Stimulated activated naive CD8-positive, alpha-beta T cell treated with anti-CD3 and anti-CD28 coated beads, Interleukin-15, Interleukin-2, amounts not matched to agents 100 U/mL and 50 U/mL, for 24 hours (primary cell): ENCODE data around the gene TAGLN2.
"Not testable (repeated sequence)": the region's sequence is repeated elsewhere in the genome, so short reads cannot be mapped to it uniquely, and the experiment has no call there.

ENCODE experiments used
- ATAC-seq: fragments of 150-1000 bp; cut with Tn5 transposase; one replicate; pipeline ENCODE4 v1.10.0; 2021
- DNase-seq: peaks from one replicate; pipeline ENCODE4 v3.0.0; 2021

The TAGLN2 gene

DNA sequence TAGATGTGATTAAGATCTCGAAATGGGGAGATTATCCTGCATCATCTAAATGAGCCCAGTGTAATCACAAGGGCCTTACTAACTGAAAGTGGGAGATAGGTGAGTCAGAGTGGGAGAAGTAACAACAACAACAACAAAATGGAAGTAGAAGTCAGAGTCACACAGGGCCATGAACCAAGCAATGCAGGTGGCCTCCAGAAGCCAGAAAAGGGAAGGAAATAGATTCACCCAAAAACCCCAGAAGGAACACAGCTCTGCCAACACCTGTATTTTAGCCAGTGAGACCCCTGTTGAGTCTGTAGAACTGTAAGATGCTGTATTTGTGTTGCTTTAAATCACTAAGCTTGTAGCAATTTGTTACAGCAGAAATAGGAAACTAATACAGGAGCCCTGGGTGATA lies 4.1 kb downstream of the TAGLN2 start:
- ATAC-seq (no peak), DNase-seq (no peak)

GRCh38 chr1:159920651-159921050 lies 4.7 kb downstream of the TAGLN2 start:
- DNase-seq: no peak
- ATAC-seq: no peak

- ATAC-seq: no peak
- no peak for DNase-seq
Observed at GRCh38 chr1:159920202-159920601, 5.1 kb downstream of the TAGLN2 start.

DNA sequence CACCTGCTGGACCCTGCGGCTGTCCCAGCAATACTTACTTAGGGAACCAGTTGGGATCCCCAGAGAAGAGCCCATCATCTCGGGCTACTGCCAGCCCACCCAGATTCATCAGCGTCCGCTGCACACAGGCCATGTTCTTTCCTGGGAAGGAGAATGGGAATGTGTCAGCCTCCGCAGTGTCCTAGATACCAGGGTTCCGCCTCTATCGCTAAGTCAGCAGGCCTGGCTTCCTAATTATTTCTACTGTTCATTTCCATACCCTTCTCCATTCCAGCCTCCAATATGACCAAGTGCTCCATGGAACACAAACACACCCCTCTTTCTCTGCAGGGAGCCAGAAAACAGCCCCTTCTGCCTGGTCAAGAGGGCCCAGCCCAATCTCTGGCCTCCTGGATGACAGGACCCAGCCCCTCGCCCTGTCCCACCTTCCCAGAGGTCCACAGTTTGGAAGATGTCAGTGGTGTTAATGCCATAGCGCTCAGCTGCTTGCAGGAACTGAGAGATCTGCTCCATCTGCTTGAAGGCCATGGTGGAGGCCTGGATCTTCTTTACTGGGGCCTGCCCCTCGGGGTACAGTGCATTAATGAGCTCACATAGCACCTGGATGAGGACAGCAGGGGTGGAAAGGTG lies 6.0 kb downstream of the TAGLN2 start:
- no peak for DNase-seq
- no peak for ATAC-seq

GRCh38 chr1:159918352-159919200 lies 6.7 kb downstream of the TAGLN2 start:
- DNase-seq (no peak), ATAC-seq (no peak)

DNA sequence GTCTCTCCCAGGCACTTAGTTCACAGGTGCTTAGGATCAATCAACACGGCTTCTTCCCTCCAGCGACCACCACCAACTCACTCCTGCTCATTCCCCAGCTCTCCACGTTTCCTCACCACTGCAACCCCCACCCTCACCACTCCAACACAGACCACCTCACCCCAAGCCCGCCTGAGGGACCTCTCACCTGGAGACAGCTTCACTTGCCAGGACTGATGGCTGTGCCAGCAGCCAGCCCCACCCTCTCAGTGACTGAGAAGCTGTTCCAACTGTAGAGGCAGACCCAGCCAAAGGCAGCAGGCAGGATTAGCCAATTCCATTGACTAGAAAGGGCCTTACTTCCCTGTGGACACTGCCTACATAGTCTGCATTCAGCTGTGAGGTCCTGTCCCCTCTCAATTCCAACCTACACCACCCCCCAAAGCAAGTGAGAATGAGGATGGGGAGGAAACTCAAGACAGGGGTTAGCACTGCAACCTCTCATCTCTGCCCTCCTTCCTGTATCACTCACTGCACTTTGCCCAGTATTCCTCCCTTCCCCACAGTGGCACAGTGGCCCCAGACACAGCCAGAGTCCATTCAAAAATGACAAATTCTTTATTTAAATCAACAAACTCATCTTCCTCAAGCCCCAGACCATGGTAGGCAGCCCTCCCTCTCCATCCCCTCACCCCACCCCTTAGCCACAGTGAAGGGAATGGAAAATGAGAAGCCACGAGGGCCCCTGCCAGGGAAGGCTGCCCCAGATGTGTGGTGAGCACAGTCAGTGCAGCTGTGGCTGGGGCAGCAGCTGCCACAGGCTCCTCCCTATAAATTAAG lies 7.6 kb downstream of the TAGLN2 start:
- DNase-seq: no peak
- peak; percentile 7 for ATAC-seq

DNA sequence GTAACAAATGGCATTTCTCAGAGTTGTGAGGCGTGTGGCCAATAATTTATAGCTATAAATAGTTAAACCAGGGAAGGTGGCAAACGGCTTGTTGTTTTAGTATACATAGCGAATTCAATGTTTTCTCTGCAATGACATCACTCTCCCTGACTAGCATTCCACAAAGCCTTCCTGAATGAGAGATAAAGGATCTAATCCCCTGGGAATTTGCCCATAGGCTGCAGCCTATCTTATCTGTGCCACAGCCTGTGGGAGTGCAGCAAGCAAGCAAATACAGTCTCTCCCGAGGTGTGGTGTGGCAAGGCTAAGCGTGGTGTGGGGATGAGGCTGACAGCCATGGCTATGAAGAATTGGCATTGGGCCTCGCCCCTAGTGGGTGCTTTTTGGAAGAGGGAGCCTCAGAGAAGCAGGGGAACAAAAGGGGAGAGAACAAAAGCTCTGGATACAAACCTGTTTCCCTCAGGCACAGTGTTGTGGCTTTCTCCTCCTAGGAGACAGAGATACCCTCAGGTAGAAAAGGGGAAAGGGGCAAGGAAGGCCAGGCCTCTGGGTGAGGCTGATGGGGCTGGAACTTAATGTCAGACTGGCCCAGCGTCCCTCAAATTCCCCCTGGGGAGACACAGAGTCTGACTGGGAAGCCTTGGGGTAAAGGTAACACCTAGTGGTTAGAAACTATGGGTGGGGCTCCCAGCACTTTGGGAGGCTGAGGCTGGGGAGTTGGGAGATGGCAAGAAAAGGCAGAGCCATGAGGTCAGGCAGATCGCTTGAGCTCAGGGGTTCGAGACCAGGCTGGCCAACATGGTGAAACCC lies 8.9 kb downstream of the TAGLN2 start:
- DNase-seq: no peak
- no peak for ATAC-seq

- no peak for DNase-seq
- no peak for ATAC-seq
Observed at GRCh38 chr1:159915571-159916241, 9.6 kb downstream of the TAGLN2 start.

DNA sequence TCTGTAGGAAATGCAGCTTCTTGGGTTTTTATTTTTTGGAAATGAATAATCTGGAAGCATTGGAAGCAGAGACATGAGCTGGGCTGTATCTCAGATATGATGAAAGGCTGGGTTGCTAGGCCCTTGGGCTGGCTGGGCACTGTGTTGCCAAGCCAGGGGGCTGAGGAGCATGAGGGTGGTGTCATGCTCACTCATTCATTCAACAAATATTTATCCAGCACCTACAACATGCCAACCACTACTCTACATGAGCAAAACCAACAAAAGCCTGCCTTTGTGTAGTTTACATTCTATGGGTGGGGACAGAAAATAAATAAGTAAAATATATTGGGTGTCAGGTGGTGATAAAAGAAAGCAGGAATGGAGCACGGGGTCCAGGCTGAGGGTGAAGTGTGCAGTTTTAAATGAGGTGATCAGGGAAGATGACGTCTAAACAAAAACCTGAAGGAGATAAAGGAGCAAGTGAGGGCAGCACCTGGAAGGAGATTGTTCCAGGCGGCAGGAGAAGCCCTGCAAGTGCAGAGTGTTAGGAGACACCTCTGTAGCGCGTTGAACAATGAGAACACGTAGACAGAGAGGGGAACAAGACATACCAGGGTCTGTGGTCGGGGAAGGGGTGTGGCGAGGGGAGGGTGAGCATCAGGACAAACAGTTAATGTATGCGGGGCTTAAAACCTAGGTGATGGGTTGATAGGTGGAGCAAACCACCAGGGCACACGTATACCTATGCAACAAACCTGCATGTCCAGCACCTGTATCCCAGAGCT lies 10.9 kb downstream of the TAGLN2 start:
- DNase-seq: no peak
- ATAC-seq: no peak

DNA sequence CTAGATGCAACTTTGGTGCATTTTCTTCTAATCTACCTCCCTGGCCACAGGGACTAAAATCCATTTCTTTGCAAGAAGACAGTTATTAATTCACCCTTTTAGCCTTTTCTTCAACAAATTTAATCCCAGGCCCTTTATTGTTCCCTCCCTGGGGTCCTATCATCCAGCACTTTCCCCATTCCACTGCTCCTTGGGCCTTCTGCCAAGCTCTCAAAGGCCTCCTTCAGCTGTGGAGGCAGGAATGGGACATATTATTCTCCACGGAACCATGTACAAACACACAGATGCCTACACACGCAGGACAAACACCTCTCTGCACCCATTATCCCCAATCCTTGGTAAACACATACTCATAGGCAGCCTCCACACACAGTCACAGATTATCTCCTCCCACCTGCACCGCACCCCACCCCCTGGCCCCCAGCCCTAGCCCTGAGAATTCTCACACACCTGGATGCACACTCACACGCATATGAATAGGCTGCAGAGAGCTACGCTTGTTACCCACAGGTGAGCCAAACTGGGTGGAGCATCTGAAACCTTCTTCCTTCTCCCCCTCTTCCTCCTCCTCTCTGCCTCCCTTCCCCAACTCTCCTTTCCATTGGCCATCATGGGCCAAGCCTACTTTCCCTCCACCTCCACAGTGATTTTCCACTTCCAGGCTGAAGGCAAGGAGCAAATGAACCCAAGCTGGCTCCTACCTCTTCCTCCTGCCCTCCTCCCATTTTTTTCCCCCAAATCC lies 11.7 kb downstream of the TAGLN2 start:
- no peak for ATAC-seq
- DNase-seq: no peak

- DNase-seq: peak; percentile 42
- peak; percentile 38 for ATAC-seq
Observed at GRCh38 chr1:159911326-159912070, 13.8 kb downstream of the TAGLN2 start.

GRCh38 chr1:159908031-159908940 lies 17.0 kb downstream of the TAGLN2 start:
- DNase-seq (no peak), ATAC-seq (no peak)

- no peak for ATAC-seq
- no peak for DNase-seq
Observed at GRCh38 chr1:159906960-159907359, 18.3 kb downstream of the TAGLN2 start.

DNA sequence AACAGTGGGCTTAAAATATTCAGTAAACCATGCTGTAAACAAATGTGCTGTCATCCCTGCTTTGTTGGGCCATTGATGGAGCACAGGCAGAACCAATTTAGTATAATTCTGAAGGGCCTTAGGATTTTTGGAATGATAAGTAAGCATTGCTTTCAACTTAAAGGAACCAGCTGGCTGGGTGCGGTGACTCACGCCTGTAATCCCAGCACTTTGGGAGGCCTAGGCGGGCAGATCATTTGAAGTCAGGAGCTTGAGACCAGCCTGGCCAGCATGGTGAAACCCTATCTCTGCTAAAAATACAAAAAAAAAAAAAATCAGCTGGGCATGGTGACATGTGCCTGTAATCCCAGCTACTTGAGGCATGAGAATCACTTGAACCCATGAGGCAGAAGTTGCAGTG lies 21.3 kb downstream of the TAGLN2 start:
- ATAC-seq, DNase-seq: not testable (repeated sequence)

DNA sequence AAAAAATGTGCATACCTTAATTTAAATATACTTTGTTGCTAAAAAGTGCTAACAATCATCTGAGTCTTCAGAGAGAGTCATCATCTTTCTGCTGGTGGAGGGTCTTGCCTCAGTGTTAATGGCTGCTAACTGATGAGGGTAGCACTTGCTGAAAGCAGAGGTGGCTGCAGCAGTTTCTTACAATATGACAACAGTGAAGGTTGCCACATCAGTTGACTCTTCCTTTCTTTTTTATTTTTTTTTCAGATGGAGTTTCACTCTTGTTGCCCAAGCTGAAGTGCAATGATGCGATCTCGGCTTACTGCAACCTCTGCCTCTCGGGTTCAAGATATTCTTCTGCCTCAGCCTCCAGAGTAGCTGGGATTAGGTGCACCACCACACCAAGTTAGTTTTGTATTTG lies 22.8 kb downstream of the TAGLN2 start:
- no peak for DNase-seq
- no peak for ATAC-seq

DNA sequence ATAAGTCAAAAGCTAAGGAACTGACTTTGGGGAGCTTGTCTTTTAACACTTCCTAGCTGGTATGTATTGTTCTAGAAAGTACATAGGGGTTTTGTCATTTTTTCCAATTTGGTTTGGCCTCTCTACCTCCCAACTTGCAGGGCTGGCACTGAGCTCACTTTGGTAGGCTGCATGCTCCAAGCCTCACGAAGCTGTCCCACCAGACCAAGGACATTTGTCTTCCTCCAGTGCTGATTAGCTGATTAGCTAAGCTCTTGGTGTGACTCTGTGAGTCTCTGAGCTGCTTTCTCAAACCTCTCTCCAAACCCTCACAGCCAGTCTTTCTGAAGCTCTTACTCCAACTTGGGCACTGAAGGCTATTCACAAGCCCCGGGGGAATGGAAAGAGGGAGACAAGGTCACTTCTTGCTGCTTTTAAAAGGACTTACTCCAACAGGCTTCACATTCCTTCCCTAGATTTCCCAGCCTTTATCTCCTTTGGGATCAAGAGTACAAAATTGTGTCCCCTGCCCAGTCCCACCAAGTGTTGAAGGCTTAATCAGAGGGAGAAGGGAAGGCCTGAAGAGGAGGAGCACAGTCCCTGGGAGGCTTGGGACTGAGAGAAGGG lies 24.4 kb downstream of the TAGLN2 start:
- DNase-seq (no peak), ATAC-seq (no peak)

DNA sequence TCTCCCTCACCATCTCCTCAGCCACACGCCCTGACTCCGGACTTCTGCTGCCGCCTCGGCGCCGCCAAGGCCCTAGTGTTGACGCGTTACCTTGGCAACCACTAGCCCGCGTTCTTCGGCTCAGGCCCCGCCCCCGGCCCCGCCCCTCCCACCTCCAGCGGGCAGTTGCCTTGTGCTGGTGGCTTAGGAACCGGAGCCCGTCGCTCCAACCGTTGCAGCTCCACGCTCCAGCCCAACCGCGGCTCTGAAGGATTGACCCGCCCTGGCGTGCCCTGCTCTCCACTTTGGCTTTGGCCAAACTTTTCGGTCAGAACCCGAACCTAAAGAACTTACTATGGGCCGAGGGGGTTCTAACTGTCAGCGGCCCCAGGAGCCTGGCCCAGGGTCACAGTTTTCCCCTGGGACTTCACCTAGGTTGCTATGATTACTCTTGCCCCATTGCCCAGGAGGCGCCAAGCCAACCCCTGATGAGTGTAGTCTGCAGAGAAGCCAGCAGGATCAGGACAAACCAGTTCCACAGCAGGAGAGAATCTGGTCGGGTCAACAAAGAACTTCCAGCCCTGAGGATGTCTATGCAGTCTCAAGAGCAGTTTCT lies 25.1 kb downstream of the TAGLN2 start, which contains the start of gene CFAP45:
Gene CFAP45, minus strand, starts transcription at position 80 of the 595 bp plus-strand sequence. Its CDS starts 67 bp downstream, at position 13.
- DNase-seq (no peak), ATAC-seq (no peak)
